K562 (cell line): ENCODE measurements around the gene CACNA2D4. TPM values are rescaled to one million over a fixed set of nuclear protein-coding genes. Genes with fewer than 3 reads are reported as not detected.

Experiments used
- CSDE1 ChIP-seq, 2 experiments: fragments of 450-650 bp; IDR thresholded peaks; 2 replicates each; pipeline ENCODE4 v1.6.1; 2016; ENCODE audit warnings: mild to moderate bottlenecking in 1 of 2
- E2F1 ChIP-seq: sonication (generic); formaldehyde crosslinking; IDR thresholded peaks from 2 replicates; pipeline ENCODE4 v1.8.1; 2023; ENCODE audit warnings: mild to moderate bottlenecking, missing genetic modification reagents, moderate library complexity
- E2F5 ChIP-seq: sonication (generic); formaldehyde crosslinking; IDR thresholded peaks from 2 replicates; pipeline ENCODE4 v1.8.0; 2022; ENCODE audit warnings: mild to moderate bottlenecking, missing genetic modification reagents
- GABPB2 ChIP-seq: fragments of 250-450 bp; sonication (Bioruptor Pico); conservative IDR thresholded peaks from 2 replicates; pipeline ENCODE4 v1.5.1; 2021; ENCODE audit warnings: mild to moderate bottlenecking
- GTF2B ChIP-seq: IDR thresholded peaks from 2 replicates; pipeline ENCODE4 v1.6.1; 2011; ENCODE audit not compliant: insufficient read length; ENCODE audit errors: extremely low read depth
- HEY1 ChIP-seq: fragments of 250-450 bp; sonication (Bioruptor Pico); IDR thresholded peaks from 2 replicates; pipeline ENCODE4 v1.5.0; 2020; ENCODE audit warnings: mild to moderate bottlenecking, moderate library complexity, borderline replicate concordance
- POU5F1 ChIP-seq: fragments of 150-350 bp; IDR thresholded peaks from 2 replicates; pipeline ENCODE4 v1.6.1; 2014; ENCODE audit warnings: borderline replicate concordance, low read length, low read depth, mild to moderate bottlenecking; ENCODE audit not compliant: partially characterized antibody
- RBM15 ChIP-seq: fragments of 200-400 bp; formaldehyde crosslinking; IDR thresholded peaks from 2 replicates; pipeline ENCODE4 v1.6.1; 2018; ENCODE audit warnings: mild to moderate bottlenecking, low read length, moderate library complexity; ENCODE audit not compliant: insufficient read depth
- TRIM24 ChIP-seq, 2 experiments: fragments of 450-650 bp; IDR thresholded peaks; 2 replicates each; pipeline ENCODE4 v1.6.1; 2016
- U2AF1 ChIP-seq: fragments of 200-400 bp; formaldehyde crosslinking; optimal IDR thresholded peaks from 2 replicates; pipeline ENCODE3; 2017; ENCODE audit warnings: mild to moderate bottlenecking, low read depth, low read length, moderate library complexity
- ZBTB2 ChIP-seq: fragments of 450-650 bp; IDR thresholded peaks from 2 replicates; pipeline ENCODE4 v1.6.1; 2016; ENCODE audit warnings: antibody characterized with exemption
- ZNF134 ChIP-seq: fragments of 250-450 bp; sonication (Bioruptor Pico); conservative IDR thresholded peaks from 2 replicates; pipeline ENCODE4 v1.4.0; 2020
- polyA plus RNA-seq, 8 experiments: library from polyadenylated mRNA; depleted of rRNA in 4 of 8; stranded (reverse) in 5 of 8; unstranded in 3 of 8; fragments of >200 nt; fragmentation: Nextera tagmentation in 2 of 8; fragmentation: Illumina TruSeq in 1 of 8; extraction: Ambion mirVana in 2 of 8; extraction: Trizol in 1 of 8; gene quantifications; 2 replicates each; pipeline versions ENCODE4 v1.2.1 to v1.2.3, GENCODE V29; 2011 to 2014; ENCODE audit warnings: inconsistent platforms in 1 of 8, missing spikeins in 1 of 8
- total RNA-seq, 7 experiments: library from RNA; depleted of rRNA in 6 of 7; stranded (reverse); fragments of >200 nt in 6 of 7; fragmentation: Illumina TruSeq in 2 of 7; extraction: Trizol in 2 of 7; gene quantifications; 2 replicates each; pipeline versions ENCODE4 v1.2.1 to v1.2.3, GENCODE V29; 2011 to 2021; ENCODE audit warnings: low replicate concordance in 1 of 7

CACNA2D4 gene
- total and polyA plus RNA-seq, 9 of the 15 experiments (the other 6 are each of a cell fraction or from before 2014, with no cell fraction given): 0.04 to 0.69 (median 0.40) TPM; not detected in 3

GRCh38 chr12:1864456-1864855 is 54.0 kb downstream of the CACNA2D4 start (continued):
- no peak for TF ChIP-seq ZBTB2
- no peak for TF ChIP-seq ZNF134
- no peak for TF ChIP-seq E2F1 (CRISPR knock-in tag)
- no peak for TF ChIP-seq POU5F1
- no peak for TF ChIP-seq GABPB2 (CRISPR knock-in tag)
- TF ChIP-seq RBM15: no peak
- TF ChIP-seq E2F5 (CRISPR knock-in tag): no peak
- TF ChIP-seq HEY1: no peak
- no peak for TF ChIP-seq TRIM24 (IDR thresholded peaks at IDR 0.05)
- no peak for TF ChIP-seq CSDE1 (IDR thresholded peaks at IDR 0.05)
- no peak for TF ChIP-seq U2AF1
- no peak for TF ChIP-seq GTF2B
